IMR-90 (cell line): ENCODE data around the gene CDKN1C.

Experiments
- MAZ ChIP-seq: IDR thresholded peaks from 2 replicates; pipeline ENCODE4 v1.6.1; 2012; ENCODE audit warnings: low read depth, mild to moderate bottlenecking, low read length, improper control_type of control experiment, moderate library complexity, borderline replicate concordance
- POLR2A ChIP-seq: IDR thresholded peaks from 2 replicates; pipeline ENCODE4 v1.6.1; 2012; ENCODE audit warnings: mild to moderate bottlenecking, low read depth, low read length
- RAD21 ChIP-seq: IDR thresholded peaks from 2 replicates; pipeline ENCODE4 v1.6.1; 2012; ENCODE audit warnings: low read length, improper control_type of control experiment
- RFX5 ChIP-seq: IDR thresholded peaks from 2 replicates; pipeline ENCODE4 v1.8.0; 2012; ENCODE audit warnings: low read depth, mild to moderate bottlenecking, low read length, moderate library complexity
- TF ChIP-seq, protein P1 (sequence below): conservative IDR thresholded peaks from 2 replicates; pipeline ENCODE4 v1.5.1; 2012; ENCODE audit warnings: mild to moderate bottlenecking, low read depth, low read length, improper control_type of control experiment
- TF ChIP-seq, protein P2 (sequence below): fragments of 150-350 bp; IDR thresholded peaks from 2 replicates; pipeline ENCODE4 v1.6.1; 2017; ENCODE audit warnings: mild to moderate bottlenecking, antibody characterized with exemption, low read length, low read depth

GRCh38 chr11:2881981-2882375 is 3.6 kb downstream of the CDKN1C start:
- TF ChIP-seq, protein P1, sequence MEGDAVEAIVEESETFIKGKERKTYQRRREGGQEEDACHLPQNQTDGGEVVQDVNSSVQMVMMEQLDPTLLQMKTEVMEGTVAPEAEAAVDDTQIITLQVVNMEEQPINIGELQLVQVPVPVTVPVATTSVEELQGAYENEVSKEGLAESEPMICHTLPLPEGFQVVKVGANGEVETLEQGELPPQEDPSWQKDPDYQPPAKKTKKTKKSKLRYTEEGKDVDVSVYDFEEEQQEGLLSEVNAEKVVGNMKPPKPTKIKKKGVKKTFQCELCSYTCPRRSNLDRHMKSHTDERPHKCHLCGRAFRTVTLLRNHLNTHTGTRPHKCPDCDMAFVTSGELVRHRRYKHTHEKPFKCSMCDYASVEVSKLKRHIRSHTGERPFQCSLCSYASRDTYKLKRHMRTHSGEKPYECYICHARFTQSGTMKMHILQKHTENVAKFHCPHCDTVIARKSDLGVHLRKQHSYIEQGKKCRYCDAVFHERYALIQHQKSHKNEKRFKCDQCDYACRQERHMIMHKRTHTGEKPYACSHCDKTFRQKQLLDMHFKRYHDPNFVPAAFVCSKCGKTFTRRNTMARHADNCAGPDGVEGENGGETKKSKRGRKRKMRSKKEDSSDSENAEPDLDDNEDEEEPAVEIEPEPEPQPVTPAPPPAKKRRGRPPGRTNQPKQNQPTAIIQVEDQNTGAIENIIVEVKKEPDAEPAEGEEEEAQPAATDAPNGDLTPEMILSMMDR, result no peak
- TF ChIP-seq POLR2A, result no peak
- TF ChIP-seq MAZ, result no peak
- TF ChIP-seq RFX5, result no peak
- TF ChIP-seq RAD21, result no peak
- TF ChIP-seq, protein P2, sequence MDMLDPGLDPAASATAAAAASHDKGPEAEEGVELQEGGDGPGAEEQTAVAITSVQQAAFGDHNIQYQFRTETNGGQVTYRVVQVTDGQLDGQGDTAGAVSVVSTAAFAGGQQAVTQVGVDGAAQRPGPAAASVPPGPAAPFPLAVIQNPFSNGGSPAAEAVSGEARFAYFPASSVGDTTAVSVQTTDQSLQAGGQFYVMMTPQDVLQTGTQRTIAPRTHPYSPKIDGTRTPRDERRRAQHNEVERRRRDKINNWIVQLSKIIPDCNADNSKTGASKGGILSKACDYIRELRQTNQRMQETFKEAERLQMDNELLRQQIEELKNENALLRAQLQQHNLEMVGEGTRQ, result no peak
